Measurements from ENCODE around the gene PTPRG. TPM values are rescaled to one million over a fixed set of nuclear protein-coding genes. Genes with fewer than 3 reads are reported as not detected.

Gene PTPRG
- total and polyA plus RNA-seq, 2 donors (not counting 1 experiment from before 2014, with no cell fraction given): 67.0 to 97.9 TPM

DNA sequence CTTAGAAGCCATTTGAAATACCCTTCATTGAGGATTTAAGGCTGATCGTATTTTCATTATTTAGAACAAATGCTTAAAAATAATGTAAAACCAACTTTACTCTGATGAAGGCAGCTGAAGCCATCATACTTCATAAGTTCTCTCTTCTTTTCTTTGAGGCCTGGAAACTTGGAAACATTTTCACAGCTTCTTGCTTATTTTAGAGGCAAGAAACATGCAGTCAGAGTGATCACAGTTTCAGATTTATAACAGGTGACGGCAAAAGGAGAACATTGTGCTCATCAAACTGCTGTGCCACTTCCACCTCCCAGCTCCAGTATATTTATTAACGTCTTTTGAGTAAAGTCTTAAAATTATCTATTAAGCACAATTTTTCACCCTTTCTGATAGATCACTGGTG lies 376.1 kb downstream of the PTPRG start:
- Histone ChIP-seq H3K4me1 (ENCODE audit: control insufficient read depth, extremely low read depth, insufficient read depth, low read length) (no peaks in the 10 kb centered on the region), H3K79me2 (ENCODE audit: control insufficient read depth, insufficient read depth, low read length) (no peaks in the 10 kb centered on the region), H3K4me3 (replicated peaks in 1 of 4; ENCODE audit: control extremely low read depth in 1 of 4, insufficient read depth in 1 of 4, low read depth in 3 of 4, low read length in 4 of 4) (no peak overlapping the region), H3K9ac (ENCODE audit: insufficient read depth, low read length) (no peak overlapping the region), H3K27ac (ENCODE audit: insufficient read depth, low read length) (no peak overlapping the region), H3K9me3 (ENCODE audit: control insufficient read depth, insufficient read depth, low read depth, low read length) (no peaks in the 10 kb centered on the region), H2AFZ (ENCODE audit: low read length) (no peak overlapping the region), H3K36me3 (ENCODE audit: control insufficient read depth, insufficient read depth, low read length) (no peaks in the 10 kb centered on the region), H3K4me2 (ENCODE audit: extremely low read depth, insufficient read depth, low read length) (no peak overlapping the region), H4K20me1 (ENCODE audit: control insufficient read depth, extremely low read depth, insufficient read depth, low read length) (no peaks in the 10 kb centered on the region), H3K27me3 (ENCODE audit: control insufficient read depth, insufficient read depth, low read length) (no peaks in the 10 kb centered on the region)
- TF ChIP-seq CTCF (conservative IDR thresholded peaks at IDR 0.05 in 1 of 2, IDR thresholded peaks at IDR 0.05 in 1 of 2; ENCODE audit: low read depth in 1 of 2, low read length in 2 of 2) (no peak), EZH2 (IDR thresholded peaks at IDR 0.05; ENCODE audit: low read length, missing control alignments) (no peak)
- DNase-seq (ENCODE audit: low read depth in 2 of 2): no peak

GRCh38 chr3:61938878-61939549 lies 377.6 kb downstream of the PTPRG start:
- TF ChIP-seq CTCF (conservative IDR thresholded peaks at IDR 0.05 in 1 of 2, IDR thresholded peaks at IDR 0.05 in 1 of 2; ENCODE audit: low read depth in 1 of 2, low read length in 2 of 2) (no peak), EZH2 (IDR thresholded peaks at IDR 0.05; ENCODE audit: low read length, missing control alignments) (no peak)
- Histone ChIP-seq H3K36me3 (ENCODE audit: control insufficient read depth, insufficient read depth, low read length) (no peaks in the 10 kb centered on the region), H2AFZ (ENCODE audit: low read length) (no peak overlapping the region), H4K20me1 (ENCODE audit: control insufficient read depth, extremely low read depth, insufficient read depth, low read length) (no peaks in the 10 kb centered on the region), H3K9ac (ENCODE audit: insufficient read depth, low read length) (no peak overlapping the region), H3K9me3 (ENCODE audit: control insufficient read depth, insufficient read depth, low read depth, low read length) (no peaks in the 10 kb centered on the region), H3K4me1 (ENCODE audit: control insufficient read depth, extremely low read depth, insufficient read depth, low read length) (no peaks in the 10 kb centered on the region), H3K4me2 (ENCODE audit: extremely low read depth, insufficient read depth, low read length) (no peak overlapping the region), H3K79me2 (ENCODE audit: control insufficient read depth, insufficient read depth, low read length) (no peaks in the 10 kb centered on the region), H3K27ac (ENCODE audit: insufficient read depth, low read length) (no peak overlapping the region), H3K27me3 (ENCODE audit: control insufficient read depth, insufficient read depth, low read length) (no peaks in the 10 kb centered on the region), H3K4me3 (replicated peaks in 1 of 4; ENCODE audit: control extremely low read depth in 1 of 4, insufficient read depth in 1 of 4, low read depth in 3 of 4, low read length in 4 of 4) (no peak overlapping the region)
- no peak for DNase-seq (ENCODE audit: low read depth in 2 of 2)

GRCh38 chr3:61940236-61940635 lies 378.9 kb downstream of the PTPRG start:
- H3K9ac ChIP-seq (ENCODE audit: insufficient read depth, low read length): no peak overlapping the region
- H3K4me3 ChIP-seq (replicated peaks in 1 of 4; ENCODE audit: control extremely low read depth in 1 of 4, insufficient read depth in 1 of 4, low read depth in 3 of 4, low read length in 4 of 4): no peak overlapping the region
- no peak for DNase-seq (ENCODE audit: low read depth in 2 of 2)
- no peak overlapping the region for H3K4me2 ChIP-seq (ENCODE audit: extremely low read depth, insufficient read depth, low read length)
- H2AFZ ChIP-seq (ENCODE audit: low read length): no peak overlapping the region
- no peaks in the 10 kb centered on the region for H3K27me3 ChIP-seq (ENCODE audit: control insufficient read depth, insufficient read depth, low read length)
- no peaks in the 10 kb centered on the region for H4K20me1 ChIP-seq (ENCODE audit: control insufficient read depth, extremely low read depth, insufficient read depth, low read length)
- no peaks in the 10 kb centered on the region for H3K79me2 ChIP-seq (ENCODE audit: control insufficient read depth, insufficient read depth, low read length)
- no peaks in the 10 kb centered on the region for H3K36me3 ChIP-seq (ENCODE audit: control insufficient read depth, insufficient read depth, low read length)
- TF ChIP-seq CTCF (conservative IDR thresholded peaks at IDR 0.05 in 1 of 2, IDR thresholded peaks at IDR 0.05 in 1 of 2; ENCODE audit: low read depth in 1 of 2, low read length in 2 of 2) (no peak), EZH2 (IDR thresholded peaks at IDR 0.05; ENCODE audit: low read length, missing control alignments) (no peak)
- no peak overlapping the region for H3K27ac ChIP-seq (ENCODE audit: insufficient read depth, low read length)
- no peaks in the 10 kb centered on the region for H3K4me1 ChIP-seq (ENCODE audit: control insufficient read depth, extremely low read depth, insufficient read depth, low read length)
- no peaks in the 10 kb centered on the region for H3K9me3 ChIP-seq (ENCODE audit: control insufficient read depth, insufficient read depth, low read depth, low read length)
